GM12872 (cell line): ENCODE results near the gene AUTS2.

ENCODE experiments used
- TF ChIP-seq, protein P1 (sequence below): IDR thresholded peaks from 3 replicates; pipeline ENCODE4 v1.5.1; 2011; ENCODE audit warnings: low read depth, mild to moderate bottlenecking, low read length, moderate library complexity; ENCODE audit not compliant: insufficient read depth

The AUTS2 gene

DNA sequence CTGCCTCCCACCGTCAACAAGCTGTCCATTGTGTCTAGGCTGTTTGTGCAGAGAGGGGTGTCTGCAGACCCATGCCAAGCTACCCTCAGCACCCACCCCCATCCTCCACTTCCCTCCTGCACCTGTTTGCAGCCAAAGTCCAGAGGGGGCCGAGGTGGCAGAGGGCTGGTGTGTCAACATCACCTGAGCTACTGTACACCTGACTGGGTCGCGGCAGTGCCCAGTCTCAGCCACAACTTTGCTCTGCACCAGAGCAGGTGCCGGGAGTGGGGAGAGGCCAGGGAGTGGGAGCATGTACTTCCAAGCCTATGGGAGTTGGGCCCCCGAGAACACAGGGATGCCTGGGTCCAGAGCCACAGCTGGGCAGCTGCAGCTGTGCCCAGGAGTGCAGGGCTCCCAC is 93.1 kb downstream of the AUTS2 start:
- TF ChIP-seq, protein P1, sequence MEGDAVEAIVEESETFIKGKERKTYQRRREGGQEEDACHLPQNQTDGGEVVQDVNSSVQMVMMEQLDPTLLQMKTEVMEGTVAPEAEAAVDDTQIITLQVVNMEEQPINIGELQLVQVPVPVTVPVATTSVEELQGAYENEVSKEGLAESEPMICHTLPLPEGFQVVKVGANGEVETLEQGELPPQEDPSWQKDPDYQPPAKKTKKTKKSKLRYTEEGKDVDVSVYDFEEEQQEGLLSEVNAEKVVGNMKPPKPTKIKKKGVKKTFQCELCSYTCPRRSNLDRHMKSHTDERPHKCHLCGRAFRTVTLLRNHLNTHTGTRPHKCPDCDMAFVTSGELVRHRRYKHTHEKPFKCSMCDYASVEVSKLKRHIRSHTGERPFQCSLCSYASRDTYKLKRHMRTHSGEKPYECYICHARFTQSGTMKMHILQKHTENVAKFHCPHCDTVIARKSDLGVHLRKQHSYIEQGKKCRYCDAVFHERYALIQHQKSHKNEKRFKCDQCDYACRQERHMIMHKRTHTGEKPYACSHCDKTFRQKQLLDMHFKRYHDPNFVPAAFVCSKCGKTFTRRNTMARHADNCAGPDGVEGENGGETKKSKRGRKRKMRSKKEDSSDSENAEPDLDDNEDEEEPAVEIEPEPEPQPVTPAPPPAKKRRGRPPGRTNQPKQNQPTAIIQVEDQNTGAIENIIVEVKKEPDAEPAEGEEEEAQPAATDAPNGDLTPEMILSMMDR, result no peak

DNA sequence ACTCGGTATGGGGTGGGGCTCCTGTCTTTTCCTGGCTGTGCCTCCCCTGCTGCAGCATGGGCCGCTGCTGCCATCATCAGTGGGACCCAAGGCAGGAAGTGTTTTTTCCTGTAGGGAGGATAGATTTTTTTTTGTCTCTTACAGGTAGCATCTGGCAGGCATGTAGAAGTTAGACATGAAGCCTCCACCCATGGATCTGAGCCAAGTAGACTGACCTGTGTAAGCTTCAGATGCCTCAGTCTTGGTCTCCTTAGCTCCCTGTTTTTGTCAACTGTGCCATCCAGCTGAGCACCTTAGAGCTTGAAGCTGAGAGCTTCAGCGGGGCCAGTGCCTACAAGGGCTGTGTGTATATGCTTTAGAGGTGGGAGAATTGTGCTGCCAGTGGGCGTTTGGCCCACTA is 93.5 kb downstream of the AUTS2 start:
- TF ChIP-seq, protein P1, result no peak

DNA sequence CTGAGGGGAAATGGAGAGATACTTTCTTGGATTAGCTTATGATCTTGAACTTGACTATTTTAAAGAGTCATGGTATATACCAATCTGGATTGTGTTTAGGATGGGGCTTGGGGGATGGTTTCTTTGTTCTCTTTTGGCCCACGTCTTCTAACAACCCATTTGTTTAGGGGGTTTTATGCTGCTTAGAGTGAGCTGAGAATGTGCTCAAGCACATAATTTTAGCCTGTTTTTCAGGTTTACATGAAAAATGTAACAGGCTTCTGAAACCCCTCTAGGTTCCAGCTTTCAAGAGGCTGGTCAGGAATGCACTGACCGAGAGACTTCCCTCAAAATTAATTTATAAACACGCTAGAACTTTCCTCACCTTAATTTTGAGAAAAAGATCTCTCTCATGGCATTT is 94.3 kb downstream of the AUTS2 start:
- TF ChIP-seq, protein P1, result no peak

DNA sequence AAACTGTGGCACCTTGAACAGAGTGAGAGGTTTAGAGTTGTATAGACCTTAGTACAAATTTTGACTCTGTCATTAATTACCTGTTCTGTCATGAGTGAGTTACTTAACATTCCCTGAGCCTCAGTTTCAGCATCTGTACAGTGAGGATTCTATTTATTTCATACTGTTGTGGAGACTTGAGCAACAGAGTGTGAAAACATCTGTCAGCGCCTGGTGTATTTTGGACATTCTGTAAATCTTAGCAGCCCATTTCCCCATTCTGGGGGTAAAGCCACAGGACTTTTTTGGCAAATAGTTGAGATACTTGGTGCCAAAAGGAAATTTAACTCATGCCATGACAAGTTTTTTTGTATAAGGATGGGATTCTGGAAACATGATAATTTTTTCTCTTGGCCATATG is 94.8 kb downstream of the AUTS2 start:
- TF ChIP-seq, protein P1, result no peak

DNA sequence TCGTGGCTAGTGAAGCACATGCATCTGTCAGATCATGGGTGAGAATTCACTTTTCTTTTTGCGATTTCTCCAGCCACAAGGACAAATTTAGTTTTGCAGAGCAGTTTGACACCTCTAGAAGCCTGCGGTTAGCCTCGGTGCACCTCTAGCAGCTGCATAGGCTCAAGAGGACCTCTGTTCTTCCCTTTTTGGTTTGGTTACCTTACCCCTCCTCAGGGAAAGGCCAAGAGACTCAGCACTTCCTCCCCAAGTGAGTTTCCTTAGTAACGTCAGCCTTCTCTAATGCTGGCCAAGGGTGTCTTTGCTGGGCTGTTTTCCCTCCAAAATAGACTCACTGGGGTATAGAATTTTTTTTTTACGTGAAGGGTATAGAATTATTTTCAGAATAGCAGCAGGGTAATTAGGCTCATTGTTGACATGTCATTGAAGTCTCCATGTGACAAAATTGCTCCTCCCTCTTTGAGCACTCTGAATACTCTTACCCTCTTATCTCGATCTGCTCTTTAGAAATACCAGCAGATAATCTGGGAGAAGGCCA is 97.8 kb downstream of the AUTS2 start:
- TF ChIP-seq, protein P1, result no peak

DNA sequence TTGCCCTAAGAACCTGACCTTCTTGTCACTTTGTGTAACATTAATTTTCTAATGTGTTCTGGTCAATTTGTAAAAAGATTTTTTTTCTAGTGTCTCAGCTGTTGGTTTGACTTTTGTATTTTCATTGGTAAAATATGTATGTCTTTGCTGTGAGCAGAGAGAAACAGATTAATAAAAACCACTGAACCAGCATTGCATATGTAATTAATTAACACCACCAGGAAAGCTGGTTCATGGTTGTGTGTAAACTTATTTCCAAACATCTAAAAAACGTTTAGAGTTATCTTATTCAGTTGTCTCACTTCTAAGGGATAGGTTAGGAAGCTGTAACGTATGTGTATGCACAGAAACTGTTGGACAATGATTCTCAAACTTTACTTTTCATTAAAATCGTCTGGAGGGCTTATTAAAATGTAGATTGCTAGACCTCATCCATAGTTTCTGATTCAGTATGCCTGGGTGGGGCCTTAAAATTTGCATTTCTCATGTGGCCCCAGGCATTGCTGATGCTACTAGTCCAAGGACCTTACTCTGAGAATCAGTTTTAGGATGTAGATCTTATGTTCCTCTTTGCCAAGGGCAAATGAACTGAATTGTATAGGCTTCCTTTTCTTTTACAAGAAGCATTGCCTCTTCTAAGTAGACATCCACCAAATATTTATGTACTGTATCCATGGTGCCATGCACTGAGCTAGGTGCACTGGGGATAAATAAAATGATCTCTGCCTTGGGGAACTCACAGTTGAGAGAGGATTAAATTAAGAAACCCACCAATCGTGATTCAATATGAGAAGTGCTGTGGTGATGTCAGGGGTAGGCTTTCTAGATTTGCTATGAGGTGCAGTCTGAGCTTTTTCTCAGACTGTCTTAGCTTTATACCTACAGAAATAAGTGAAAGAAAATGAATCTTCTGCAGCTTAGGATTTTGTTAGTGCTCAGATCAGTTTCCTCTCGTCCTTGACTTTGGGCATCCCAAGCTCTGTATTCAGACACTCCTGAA is 98.7 kb downstream of the AUTS2 start:
- TF ChIP-seq, protein P1, result no peak

DNA sequence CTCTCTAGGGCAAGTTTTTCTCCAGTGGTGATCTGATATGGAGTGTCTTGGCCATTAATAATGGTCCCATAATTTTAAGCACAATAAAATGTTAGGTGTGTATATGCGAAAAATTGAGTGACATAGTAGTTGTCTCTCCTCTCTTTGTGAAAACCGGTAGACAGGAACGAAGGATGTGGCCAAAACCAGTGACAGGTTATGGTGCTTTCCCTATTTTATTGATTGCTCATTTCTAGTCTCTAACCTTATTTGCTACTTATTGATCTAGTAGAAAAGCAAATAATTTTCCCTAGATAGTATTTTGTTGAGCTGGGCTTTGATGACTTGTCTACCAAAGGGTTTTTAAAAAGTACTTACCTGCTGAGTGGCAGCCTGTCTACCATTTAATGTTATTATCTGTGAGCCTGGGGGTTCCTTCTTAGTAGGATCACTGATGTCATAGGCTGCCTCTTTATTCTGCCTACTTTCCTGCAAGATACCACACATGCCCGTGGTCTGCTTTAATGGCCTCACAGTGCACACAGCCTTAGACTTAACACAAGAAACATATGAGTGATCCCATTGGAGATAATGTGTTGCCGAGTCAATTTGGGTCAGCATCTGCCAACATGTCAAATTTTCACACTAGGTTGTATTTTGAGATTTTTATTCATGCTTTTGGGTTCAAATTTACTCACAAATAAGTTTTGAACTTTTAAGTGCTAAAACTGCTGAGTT is 100.0 kb downstream of the AUTS2 start:
- TF ChIP-seq, protein P1, result no peak
